Activated naive CD4-positive, alpha-beta T cell treated with anti-CD3 and anti-CD28 coated beads for 36 hours (primary cell): Measurements from ENCODE around the gene DNAH9. TPM values are rescaled to one million over a fixed set of nuclear protein-coding genes. Genes with fewer than 3 reads are reported as not detected.

Experiments
- CTCF ChIA-PET: fragments of 350-600 bp; sonication (Branson Sonifier 250); formaldehyde crosslinking; loops from one replicate; lab custom pipeline; 2021; ENCODE audit warnings: antibody characterized with exemption; lab: Charles Lee
- DNase-seq: peaks from one replicate; pipeline ENCODE4 v3.0.0-alpha.2; 2020
- H3K27ac Mint-ChIP-seq: one replicate; pipeline ENCODE4 v1.8.0; 2021; ENCODE audit warnings: mild to moderate bottlenecking, mixed read lengths
- H3K27me3 Mint-ChIP-seq: one replicate; pipeline ENCODE4 v1.8.0; 2021; ENCODE audit warnings: low read depth, mixed read lengths
- H3K36me3 Mint-ChIP-seq: one replicate; pipeline ENCODE4 v1.8.0; 2021; ENCODE audit warnings: low read depth, mixed read lengths
- H3K4me1 Mint-ChIP-seq: one replicate; pipeline ENCODE4 v1.8.0; 2021; ENCODE audit warnings: low read depth, mixed read lengths
- H3K4me3 Mint-ChIP-seq: one replicate; pipeline ENCODE4 v1.8.0; 2021; ENCODE audit warnings: mild to moderate bottlenecking, moderate library complexity, mixed read lengths
- H3K9me3 Mint-ChIP-seq: one replicate; pipeline ENCODE4 v1.8.0; 2021; ENCODE audit warnings: mixed read lengths
- intact Hi-C: fragments of 100-400 bp; cut with micrococcal nuclease; formaldehyde crosslinking; loops from one replicate; pipeline ENCODE4 v1.15.1; 2023
- total RNA-seq, 2 experiments: library from RNA; stranded (reverse); gene quantifications; one replicate each; pipeline ENCODE4 v1.2.3, GENCODE V29; 2021

Gene DNAH9
- total RNA-seq, 2 experiments from 2014 or later: not detected

- Mint-ChIP-seq H3K27me3 (no peaks in the 10 kb centered on the region), H3K4me1 (no peaks in the 10 kb centered on the region), H3K9me3 (no peaks in the 10 kb centered on the region), H3K4me3 (no peak overlapping the region), H3K36me3 (no peaks in the 10 kb centered on the region), H3K27ac (no peak overlapping the region)
- CTCF ChIA-PET: no interaction called here
- intact Hi-C loops: no loop called here
- no peak for DNase-seq
These were observed 141.1 kb downstream of the DNAH9 start for GRCh38 chr17:11739351-11739750.

- H3K4me1 Mint-ChIP-seq: no peaks in the 10 kb centered on the region
These were observed 141.6 kb downstream of the DNAH9 start for GRCh38 chr17:11739848-11740247.

GRCh38 chr17:11742886-11743285 lies 144.6 kb downstream of the DNAH9 start:
- Mint-ChIP-seq H3K9me3 (peaks cover 9% of the 10 kb centered on the region), H3K4me1 (no peaks in the 10 kb centered on the region)

More at GRCh38 chr17:11739848-11740247, 141.6 kb downstream of the DNAH9 start:
- intact Hi-C loops: no loop called here
- CTCF ChIA-PET: no interaction called here
- H3K9me3 Mint-ChIP-seq: no peaks in the 10 kb centered on the region
- H3K27me3 Mint-ChIP-seq: no peaks in the 10 kb centered on the region
- H3K4me3 Mint-ChIP-seq: no peak overlapping the region
- no peak overlapping the region for H3K27ac Mint-ChIP-seq
- no peak for DNase-seq
- no peaks in the 10 kb centered on the region for H3K36me3 Mint-ChIP-seq

GRCh38 chr17:11744696-11745095 lies 146.4 kb downstream of the DNAH9 start:
- DNase-seq: no peak
- peaks cover 9% of the 10 kb centered on the region for H3K9me3 Mint-ChIP-seq
- no peak overlapping the region for H3K4me3 Mint-ChIP-seq
- no peaks in the 10 kb centered on the region for H3K4me1 Mint-ChIP-seq
- CTCF ChIA-PET: no interaction called here
- no peaks in the 10 kb centered on the region for H3K36me3 Mint-ChIP-seq
- intact Hi-C loops: no loop called here
- no peaks in the 10 kb centered on the region for H3K27me3 Mint-ChIP-seq
- no peak overlapping the region for H3K27ac Mint-ChIP-seq

More at GRCh38 chr17:11742886-11743285, 144.6 kb downstream of the DNAH9 start:
- Mint-ChIP-seq H3K27ac (no peak overlapping the region), H3K36me3 (no peaks in the 10 kb centered on the region), H3K4me3 (no peak overlapping the region), H3K27me3 (no peaks in the 10 kb centered on the region)
- CTCF ChIA-PET: no interaction called here
- intact Hi-C loops: no loop called here
- no peak for DNase-seq

- Mint-ChIP-seq H3K27ac (no peak overlapping the region), H3K9me3 (peaks cover 9% of the 10 kb centered on the region), H3K4me1 (no peaks in the 10 kb centered on the region), H3K4me3 (no peak overlapping the region), H3K27me3 (no peaks in the 10 kb centered on the region), H3K36me3 (no peaks in the 10 kb centered on the region)
- intact Hi-C loops: no loop called here
- CTCF ChIA-PET: no interaction called here
- DNase-seq: no peak
These were observed 149.2 kb downstream of the DNAH9 start for GRCh38 chr17:11747441-11747840.

- intact Hi-C loops: no loop called here
- H3K4me1 Mint-ChIP-seq: no peaks in the 10 kb centered on the region
- H3K36me3 Mint-ChIP-seq: no peaks in the 10 kb centered on the region
- DNase-seq: no peak
- H3K9me3 Mint-ChIP-seq: peaks cover 3% of the 10 kb centered on the region
- H3K27ac Mint-ChIP-seq: no peak overlapping the region
- no peak overlapping the region for H3K4me3 Mint-ChIP-seq
- CTCF ChIA-PET: no interaction called here
- no peaks in the 10 kb centered on the region for H3K27me3 Mint-ChIP-seq
These were observed 159.5 kb downstream of the DNAH9 start for GRCh38 chr17:11757815-11758214.

- H3K27me3 Mint-ChIP-seq: no peaks in the 10 kb centered on the region
- CTCF ChIA-PET: no interaction called here
- H3K36me3 Mint-ChIP-seq: no peaks in the 10 kb centered on the region
- intact Hi-C loops: no loop called here
- no peaks in the 10 kb centered on the region for H3K4me1 Mint-ChIP-seq
- H3K4me3 Mint-ChIP-seq: no peak overlapping the region
- H3K27ac Mint-ChIP-seq: no peak overlapping the region
- H3K9me3 Mint-ChIP-seq: no peaks in the 10 kb centered on the region
- no peak for DNase-seq
These were observed 169.8 kb downstream of the DNAH9 start for GRCh38 chr17:11768106-11768505.

- H3K4me3 Mint-ChIP-seq: no peak overlapping the region
- intact Hi-C loops: no loop called here
- no peak for DNase-seq
- H3K4me1 Mint-ChIP-seq: no peaks in the 10 kb centered on the region
- no peaks in the 10 kb centered on the region for H3K27me3 Mint-ChIP-seq
- no peaks in the 10 kb centered on the region for H3K36me3 Mint-ChIP-seq
- H3K9me3 Mint-ChIP-seq: no peaks in the 10 kb centered on the region
- CTCF ChIA-PET: no interaction called here
- no peak overlapping the region for H3K27ac Mint-ChIP-seq
These were observed 170.7 kb downstream of the DNAH9 start for GRCh38 chr17:11768981-11769380.

GRCh38 chr17:11772031-11772430 lies 173.8 kb downstream of the DNAH9 start:
- H3K27ac Mint-ChIP-seq: no peak overlapping the region
- no peaks in the 10 kb centered on the region for H3K4me1 Mint-ChIP-seq

GRCh38 chr17:11779892-11780291 lies 181.6 kb downstream of the DNAH9 start:
- H3K9me3 Mint-ChIP-seq: peaks cover 5% of the 10 kb centered on the region
- H3K4me3 Mint-ChIP-seq: no peak overlapping the region
- CTCF ChIA-PET: no interaction called here
- H3K4me1 Mint-ChIP-seq: no peaks in the 10 kb centered on the region
- intact Hi-C loops: no loop called here
- H3K27ac Mint-ChIP-seq: no peak overlapping the region
- H3K27me3 Mint-ChIP-seq: no peaks in the 10 kb centered on the region
- H3K36me3 Mint-ChIP-seq: no peaks in the 10 kb centered on the region
- DNase-seq: no peak

More at GRCh38 chr17:11772031-11772430, 173.8 kb downstream of the DNAH9 start:
- intact Hi-C loops: no loop called here
- CTCF ChIA-PET: no interaction called here
- H3K36me3 Mint-ChIP-seq: no peaks in the 10 kb centered on the region
- H3K27me3 Mint-ChIP-seq: no peaks in the 10 kb centered on the region
- H3K9me3 Mint-ChIP-seq: no peaks in the 10 kb centered on the region
- H3K4me3 Mint-ChIP-seq: no peak overlapping the region
- no peak for DNase-seq

- intact Hi-C loops: no loop called here
- H3K9me3 Mint-ChIP-seq: peaks cover 5% of the 10 kb centered on the region
- CTCF ChIA-PET: no interaction called here
- no peaks in the 10 kb centered on the region for H3K4me1 Mint-ChIP-seq
- H3K36me3 Mint-ChIP-seq: no peaks in the 10 kb centered on the region
- no peak for DNase-seq
- H3K4me3 Mint-ChIP-seq: no peak overlapping the region
- H3K27ac Mint-ChIP-seq: no peak overlapping the region
- no peaks in the 10 kb centered on the region for H3K27me3 Mint-ChIP-seq
These were observed 182.4 kb downstream of the DNAH9 start for GRCh38 chr17:11780621-11781020.

- H3K4me1 Mint-ChIP-seq: no peaks in the 10 kb centered on the region
- intact Hi-C loops: no loop called here
- no peak overlapping the region for H3K27ac Mint-ChIP-seq
- CTCF ChIA-PET: no interaction called here
- H3K27me3 Mint-ChIP-seq: no peaks in the 10 kb centered on the region
- no peak overlapping the region for H3K4me3 Mint-ChIP-seq
- H3K9me3 Mint-ChIP-seq: peaks cover 9% of the 10 kb centered on the region
- DNase-seq: no peak
- H3K36me3 Mint-ChIP-seq: no peaks in the 10 kb centered on the region
These were observed 188.6 kb downstream of the DNAH9 start for GRCh38 chr17:11786711-11787438.

GRCh38 chr17:11795906-11796305 lies 197.6 kb downstream of the DNAH9 start:
- CTCF ChIA-PET: no interaction called here
- no peak overlapping the region for H3K27ac Mint-ChIP-seq

More at GRCh38 chr17:11795906-11796305, 197.6 kb downstream of the DNAH9 start:
- intact Hi-C loops: no loop called here
- no peak for DNase-seq
- Mint-ChIP-seq H3K4me3 (no peak overlapping the region), H3K9me3 (no peaks in the 10 kb centered on the region), H3K4me1 (no peaks in the 10 kb centered on the region), H3K36me3 (no peaks in the 10 kb centered on the region), H3K27me3 (no peaks in the 10 kb centered on the region)
